Measurements from ENCODE around the gene RPRM.

DNA sequence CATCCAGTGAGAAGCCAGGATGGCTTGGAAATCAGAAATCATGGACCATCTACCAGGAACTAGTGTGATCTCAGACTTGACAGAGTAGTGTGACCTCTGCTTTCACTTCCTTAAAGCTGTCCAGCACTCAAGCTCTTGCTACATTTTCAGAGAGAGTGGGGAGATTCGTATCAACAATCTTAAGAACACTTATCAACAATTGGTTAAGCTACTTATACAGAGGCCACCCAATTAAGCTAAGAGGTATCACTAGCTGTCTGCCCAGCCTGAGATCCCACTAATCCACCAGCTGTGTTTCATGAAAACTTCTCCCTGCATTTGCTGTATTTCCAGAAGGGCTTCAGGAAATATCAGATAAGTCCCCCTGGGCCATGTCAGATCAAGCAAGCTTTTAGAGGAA, 4.2 kb downstream of the RPRM start:
- TF ChIP-seq CTCF (IDR thresholded peaks at IDR 0.05): no peak
- no peak for TF ChIP-seq POLR2A (IDR thresholded peaks at IDR 0.05; ENCODE audit: low read depth)

Data from esophagus muscularis mucosa (tissue), 3 donors.